T-helper 1 cell (primary cell): ENCODE results near the gene OR2T5.
"Not testable (repeated sequence)": the region's sequence is repeated elsewhere in the genome, so short reads cannot be mapped to it uniquely, and the experiment has no call there.

Experiments used
- DNase-seq, 5 donors: peaks; one replicate each; pipeline ENCODE4 v3.0.0-alpha.2; 2012 to 2020

Gene OR2T5

DNA sequence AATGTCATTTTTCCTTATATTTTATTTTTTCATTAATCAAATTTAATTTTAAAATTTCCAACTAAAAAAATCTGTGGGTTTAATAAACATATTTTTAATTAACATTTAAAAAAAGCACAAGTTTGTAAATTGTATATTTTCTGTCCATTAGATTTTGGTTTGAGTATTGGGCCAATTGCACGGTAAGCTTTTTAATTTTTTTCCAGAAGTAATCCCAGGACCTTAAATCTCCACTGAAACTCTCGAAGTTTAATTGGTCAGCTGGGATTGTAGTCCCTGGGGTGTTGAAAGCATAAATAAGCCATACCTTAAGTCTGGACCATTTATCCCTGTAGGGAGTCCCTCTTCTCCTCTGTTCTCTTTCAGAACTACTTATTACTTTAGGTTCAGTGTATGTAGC lies 19.4 kb downstream of the OR2T5 start, which contains the start of gene OR2G6:
TSS of gene OR2G6 (plus strand) at position 301 of the 400 bp plus-strand sequence. CDS start 13,574 bp downstream, outside the sequence.
- DNase-seq = not testable (repeated sequence)

DNA sequence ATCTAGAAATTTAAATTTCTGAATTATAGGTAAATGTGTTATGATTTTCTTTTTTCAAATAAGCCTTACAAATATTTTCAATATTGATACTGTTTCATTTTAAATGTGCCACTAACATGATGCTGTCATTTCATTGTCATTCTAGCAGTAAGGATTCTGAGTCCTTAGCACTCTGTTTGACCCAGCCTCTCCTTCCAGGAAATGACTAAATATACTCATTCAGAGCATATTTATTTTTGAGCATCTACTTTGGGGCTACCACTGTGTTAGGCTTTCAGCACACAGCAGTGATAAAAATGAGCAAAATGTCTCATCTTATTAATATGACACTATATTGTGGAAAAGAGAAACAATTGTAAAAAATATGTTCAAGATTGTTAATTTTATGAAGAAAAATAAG lies 21.8 kb downstream of the OR2T5 start:
- DNase-seq = not testable (repeated sequence)

DNA sequence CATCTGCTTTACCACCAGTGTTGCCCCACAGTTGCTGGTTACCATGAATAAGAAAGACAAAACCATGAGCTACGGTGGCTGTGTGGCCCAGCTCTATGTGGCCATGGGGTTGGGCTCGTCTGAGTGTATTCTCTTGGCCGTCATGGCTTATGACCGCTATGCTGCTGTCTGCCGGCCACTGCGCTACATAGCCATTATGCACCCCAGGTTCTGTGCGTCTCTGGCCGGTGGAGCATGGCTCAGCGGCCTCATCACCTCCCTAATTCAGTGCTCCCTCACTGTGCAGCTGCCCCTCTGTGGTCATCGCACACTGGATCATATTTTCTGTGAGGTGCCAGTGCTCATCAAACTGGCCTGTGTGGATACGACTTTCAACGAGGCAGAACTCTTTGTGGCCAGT lies 33.5 kb downstream of the OR2T5 start:
- no peak for DNase-seq

GRCh38 chr1:248537449-248537848 lies 49.1 kb downstream of the OR2T5 start:
- not testable (repeated sequence) for DNase-seq
